Left ventricle myocardium inferior (tissue), 1 donor: ENCODE measurements around the gene KIAA1755. TPM values are rescaled to one million over a fixed set of nuclear protein-coding genes. Genes with fewer than 3 reads are reported as not detected.

Experiments
- DNase-seq: peaks from one replicate; pipeline ENCODE4 v3.0.0-alpha.2; 2020
- H3K27ac ChIP-seq: fragments of 200-600 bp; replicated peaks from 2 replicates; pipeline ENCODE4 v1.8.0; 2021
- H3K27me3 ChIP-seq: fragments of 200-600 bp; 2 replicates; pipeline ENCODE4 v1.8.0; 2021; ENCODE audit warnings: low read depth
- H3K36me3 ChIP-seq: fragments of 200-600 bp; 2 replicates; pipeline ENCODE4 v1.8.0; 2021
- H3K4me1 ChIP-seq: fragments of 200-600 bp; 2 replicates; pipeline ENCODE4 v1.8.0; 2021
- H3K4me3 ChIP-seq: fragments of 200-600 bp; 2 replicates; pipeline ENCODE4 v1.8.0; 2021; ENCODE audit warnings: mild to moderate bottlenecking, moderate library complexity
- H3K9me3 ChIP-seq: fragments of 200-600 bp; replicated peaks from 2 replicates; pipeline ENCODE4 v1.8.0; 2021
- intact Hi-C: fragments of 100-400 bp; cut with micrococcal nuclease; formaldehyde crosslinking; loops from one replicate; pipeline ENCODE4 v1.11.0; 2022
- total RNA-seq: library from RNA; stranded (reverse); fragmentation: NEBNext Ultra II Directional; extraction: Animal tissue kit (Norgen Biotek cat#: 25700); gene quantifications from one replicate; pipeline ENCODE4 v1.2.1, GENCODE V29; 2021
- TF ChIP-seq, protein P1 (sequence below): fragments of 200-600 bp; IDR thresholded peaks from 2 replicates; pipeline ENCODE4 v1.8.0; 2021; ENCODE audit warnings: antibody characterized with exemption, mild to moderate bottlenecking, borderline replicate concordance
- donor health status: DM: no; HTN: yes; CAD: no; lungs with severe emphysema.

Gene KIAA1755
- total RNA-seq, 1 donor from 2014 or later = 7.1 TPM

DNA sequence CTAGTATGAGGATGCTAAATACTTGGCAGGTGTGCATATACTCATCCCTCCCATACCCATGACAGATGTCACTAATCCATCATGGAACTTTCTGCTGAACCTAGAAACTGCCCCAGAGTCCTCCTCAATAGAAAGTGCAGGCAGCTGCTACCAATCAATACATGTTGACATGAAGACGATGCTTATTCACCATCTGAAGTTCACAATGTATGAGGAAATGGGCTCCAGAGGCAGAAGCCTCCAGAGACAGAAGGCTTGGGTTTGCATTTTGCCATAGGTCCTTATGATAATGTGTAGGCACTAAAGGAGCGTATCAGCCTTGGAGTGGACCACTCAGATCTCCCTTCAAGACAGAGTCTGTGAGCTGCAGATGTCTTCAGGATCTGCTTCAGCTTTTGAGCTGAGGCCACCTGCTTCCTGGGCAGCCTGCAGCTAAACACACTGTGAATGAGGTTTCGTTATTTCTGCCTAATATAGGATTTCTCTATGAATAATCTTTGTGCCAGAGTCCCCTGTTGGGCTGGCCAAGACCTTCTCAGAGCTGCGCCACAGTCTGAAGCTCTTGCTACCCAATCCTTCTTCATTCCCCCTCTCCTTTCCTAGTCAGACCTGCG, 7.5 kb upstream of the KIAA1755 start:
- intact Hi-C loops = no loop called here
- H3K9me3 ChIP-seq = no peaks in the 10 kb centered on the region
- peak overlapping the region; percentile 44 for H3K27ac ChIP-seq
- TF ChIP-seq, protein P1, sequence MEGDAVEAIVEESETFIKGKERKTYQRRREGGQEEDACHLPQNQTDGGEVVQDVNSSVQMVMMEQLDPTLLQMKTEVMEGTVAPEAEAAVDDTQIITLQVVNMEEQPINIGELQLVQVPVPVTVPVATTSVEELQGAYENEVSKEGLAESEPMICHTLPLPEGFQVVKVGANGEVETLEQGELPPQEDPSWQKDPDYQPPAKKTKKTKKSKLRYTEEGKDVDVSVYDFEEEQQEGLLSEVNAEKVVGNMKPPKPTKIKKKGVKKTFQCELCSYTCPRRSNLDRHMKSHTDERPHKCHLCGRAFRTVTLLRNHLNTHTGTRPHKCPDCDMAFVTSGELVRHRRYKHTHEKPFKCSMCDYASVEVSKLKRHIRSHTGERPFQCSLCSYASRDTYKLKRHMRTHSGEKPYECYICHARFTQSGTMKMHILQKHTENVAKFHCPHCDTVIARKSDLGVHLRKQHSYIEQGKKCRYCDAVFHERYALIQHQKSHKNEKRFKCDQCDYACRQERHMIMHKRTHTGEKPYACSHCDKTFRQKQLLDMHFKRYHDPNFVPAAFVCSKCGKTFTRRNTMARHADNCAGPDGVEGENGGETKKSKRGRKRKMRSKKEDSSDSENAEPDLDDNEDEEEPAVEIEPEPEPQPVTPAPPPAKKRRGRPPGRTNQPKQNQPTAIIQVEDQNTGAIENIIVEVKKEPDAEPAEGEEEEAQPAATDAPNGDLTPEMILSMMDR = no peak
- peaks cover 1% of the 10 kb centered on the region for H3K27me3 ChIP-seq
- H3K4me1 ChIP-seq = peaks cover 36% of the 10 kb centered on the region
- H3K4me3 ChIP-seq = no peak overlapping the region
- DNase-seq = no peak
- no peaks in the 10 kb centered on the region for H3K36me3 ChIP-seq

DNA sequence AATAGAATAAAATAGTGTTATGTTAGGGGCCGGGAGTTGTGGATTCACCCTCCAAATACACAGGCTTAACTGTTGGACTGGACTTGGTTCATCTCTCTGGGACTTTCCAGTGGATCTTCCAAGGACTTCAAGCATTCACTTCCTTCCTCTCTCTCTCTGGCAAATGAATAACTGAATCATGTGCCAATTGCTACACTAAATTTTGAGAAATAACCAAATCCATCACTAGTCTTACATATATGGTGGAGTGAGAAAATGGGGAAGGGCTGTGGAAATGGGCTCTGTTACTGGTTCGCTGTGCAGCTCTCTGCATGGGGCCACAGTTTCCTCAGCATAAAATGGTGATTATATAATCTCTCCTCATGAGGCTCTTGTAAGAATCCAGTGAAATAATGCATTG, 6.8 kb upstream of the KIAA1755 start:
- no peaks in the 10 kb centered on the region for H3K36me3 ChIP-seq
- no peak for DNase-seq
- H3K4me3 ChIP-seq = no peak overlapping the region
- H3K27me3 ChIP-seq = peaks cover 7% of the 10 kb centered on the region
- intact Hi-C loops = no loop called here
- H3K9me3 ChIP-seq = no peaks in the 10 kb centered on the region
- H3K27ac ChIP-seq = peak overlapping the region; percentile 44
- TF ChIP-seq, protein P1 = no peak
- H3K4me1 ChIP-seq = peaks cover 36% of the 10 kb centered on the region

DNA sequence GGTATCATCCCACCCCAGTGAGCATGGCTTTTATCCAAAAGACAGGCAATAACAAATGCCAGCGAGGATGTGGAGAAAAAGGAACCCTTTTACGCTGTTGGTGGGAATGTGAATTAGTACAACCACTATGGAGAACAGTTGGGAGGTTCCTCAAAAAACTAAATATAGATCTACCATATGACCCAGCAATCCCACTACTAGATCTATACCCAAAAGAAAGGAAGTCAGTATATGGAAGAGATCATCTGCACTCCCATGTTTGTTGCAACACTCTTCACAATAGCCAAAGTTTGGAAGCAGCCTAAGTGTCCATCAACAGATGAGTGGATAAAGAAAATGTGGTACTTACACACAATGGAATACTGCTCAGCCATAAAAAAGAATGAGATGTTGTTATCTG, 5.9 kb upstream of the KIAA1755 start:
- TF ChIP-seq, protein P1 = no peak
- H3K4me1 ChIP-seq = peaks cover 29% of the 10 kb centered on the region
- no peaks in the 10 kb centered on the region for H3K9me3 ChIP-seq
- intact Hi-C loops = no loop called here
- no peaks in the 10 kb centered on the region for H3K36me3 ChIP-seq
- no peak overlapping the region for H3K27ac ChIP-seq
- no peak for DNase-seq
- H3K27me3 ChIP-seq = peaks cover 16% of the 10 kb centered on the region
- no peak overlapping the region for H3K4me3 ChIP-seq

DNA sequence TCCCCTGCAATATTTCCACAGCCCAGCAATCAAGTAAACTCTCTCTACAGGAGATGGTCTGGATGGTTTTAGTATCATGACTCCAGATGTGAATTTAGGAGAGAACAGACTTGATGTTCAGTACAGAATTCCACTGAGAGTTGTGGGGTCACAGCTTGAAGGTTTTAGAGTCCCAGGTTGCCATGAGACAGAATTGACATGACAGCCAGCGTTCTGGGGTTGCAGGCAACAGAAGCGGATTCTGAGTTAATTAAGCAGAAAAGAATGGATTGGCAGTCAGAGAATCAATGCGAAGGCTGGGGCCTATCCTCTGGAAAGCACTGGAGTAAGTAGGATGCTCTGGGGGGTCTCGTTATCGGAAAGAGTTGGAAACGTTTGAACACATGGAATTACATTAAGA, 2.4 kb upstream of the KIAA1755 start:
- no peak for DNase-seq
- intact Hi-C loops = no loop called here
- H3K36me3 ChIP-seq = no peaks in the 10 kb centered on the region

DNA sequence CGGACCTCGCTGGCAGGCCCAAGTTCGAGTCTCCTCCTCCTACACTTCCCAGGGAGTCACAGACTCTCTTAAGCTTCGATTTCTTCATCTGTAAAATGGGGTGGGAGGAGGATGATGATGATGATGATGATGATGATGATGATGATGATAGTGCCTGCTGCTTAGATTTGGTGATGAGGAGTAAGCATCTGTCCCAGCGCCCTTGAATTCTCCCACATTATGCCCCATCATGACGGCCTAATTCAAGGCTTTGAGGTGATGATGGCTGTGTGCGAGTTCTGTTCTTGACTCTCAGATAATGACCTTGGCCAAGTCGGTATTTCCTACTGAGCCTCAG, 487 bp upstream of the KIAA1755 start:
- H3K4me1 ChIP-seq = peaks cover 6% of the 10 kb centered on the region
- TF ChIP-seq, protein P1 = no peak
- no peaks in the 10 kb centered on the region for H3K36me3 ChIP-seq
- peaks cover 46% of the 10 kb centered on the region for H3K27me3 ChIP-seq
- DNase-seq = no peak
- H3K4me3 ChIP-seq = peak overlapping the region; percentile 63
- H3K27ac ChIP-seq = peak overlapping the region; percentile 78
- intact Hi-C loops = no loop called here
- no peaks in the 10 kb centered on the region for H3K9me3 ChIP-seq

More for the DNA sequence above, 2.4 kb upstream of the KIAA1755 start:
- no peaks in the 10 kb centered on the region for H3K9me3 ChIP-seq
- TF ChIP-seq, protein P1 = no peak
- peaks cover 16% of the 10 kb centered on the region for H3K4me1 ChIP-seq
- peaks cover 46% of the 10 kb centered on the region for H3K27me3 ChIP-seq
- H3K27ac ChIP-seq = no peak overlapping the region
- H3K4me3 ChIP-seq = no peak overlapping the region

DNA sequence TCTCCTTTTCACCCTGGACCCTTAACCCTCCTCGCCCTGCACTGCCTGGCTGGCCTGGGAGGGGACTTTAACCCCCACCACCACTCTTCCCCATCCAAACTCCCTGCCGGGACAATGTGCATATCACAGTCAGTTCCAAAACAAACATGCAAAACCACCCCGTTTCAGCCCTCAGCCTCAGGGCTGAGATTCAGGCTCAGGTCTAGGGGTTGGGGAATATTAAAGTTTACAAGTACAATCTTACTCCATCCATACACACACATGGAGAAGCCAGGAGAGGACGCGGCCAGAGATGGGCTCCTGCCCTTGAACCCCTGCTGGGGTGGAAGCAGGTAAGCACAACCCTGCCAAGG, 534 bp downstream of the KIAA1755 start:
- Histone ChIP-seq H3K27ac (peak overlapping the region; percentile 78), H3K27me3 (peaks cover 46% of the 10 kb centered on the region), H3K9me3 (no peaks in the 10 kb centered on the region), H3K4me3 (peak overlapping the region; percentile 63), H3K36me3 (no peaks in the 10 kb centered on the region), H3K4me1 (peaks cover 9% of the 10 kb centered on the region)
- intact Hi-C loops = no loop called here
- no peak for DNase-seq
- TF ChIP-seq, protein P1 = no peak
